GM21737 (cell line): ENCODE results near the gene ATP6V1C2.

Experiments used
- ATAC-seq: cut with Tn5 transposase; IDR thresholded peaks from one replicate; pipeline ENCODE4 v1.9.1; 2021; ENCODE audit warnings: mild to moderate bottlenecking, moderate library complexity; ENCODE audit not compliant: unreplicated experiment

ATP6V1C2 gene

GRCh38 chr2:10832203-10832936, 110.9 kb downstream of the ATP6V1C2 start:
- ATAC-seq = peak; percentile 84

DNA sequence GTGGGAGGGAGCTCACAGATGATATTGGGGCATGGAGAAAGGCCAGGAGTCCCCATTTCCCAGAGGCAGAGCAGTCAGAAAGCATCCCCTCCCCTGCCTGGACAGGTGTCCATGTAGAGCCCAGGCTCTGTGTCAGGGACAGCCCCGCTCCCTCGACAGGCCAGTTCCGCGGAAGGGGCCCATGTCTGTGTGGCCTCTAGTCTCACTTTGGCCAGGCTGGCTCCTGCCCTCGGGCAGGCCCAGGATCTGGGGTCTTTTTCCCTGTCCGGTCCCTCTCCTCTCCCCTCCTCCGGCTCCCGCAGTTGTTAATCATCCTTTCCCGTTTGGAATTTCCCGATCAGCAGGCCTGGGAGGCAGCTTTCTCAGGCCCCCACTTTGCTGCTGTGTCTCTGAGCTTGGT, 111.6 kb downstream of the ATP6V1C2 start:
- no peak for ATAC-seq

- no peak for ATAC-seq
Observed at GRCh38 chr2:10834068-10834655, 112.7 kb downstream of the ATP6V1C2 start.
